HG03108 (cell line): ENCODE measurements around the gene MCTP1.
A peak's percentile ranks its signal among the peaks of the same experiment; 100 is the strongest.

Experiments used
- ATAC-seq: cut with Tn5 transposase; IDR thresholded peaks from one replicate; pipeline ENCODE4 v1.9.1; 2021; ENCODE audit warnings: moderate library complexity; ENCODE audit not compliant: unreplicated experiment

The MCTP1 gene

GRCh38 chr5:95130941-95131340, 154.0 kb downstream of the MCTP1 start:
- ATAC-seq = no peak

- no peak for ATAC-seq
Observed at GRCh38 chr5:95124731-95125130, 160.2 kb downstream of the MCTP1 start.

GRCh38 chr5:95124101-95124500, 160.8 kb downstream of the MCTP1 start:
- no peak for ATAC-seq

- ATAC-seq = no peak
Observed at GRCh38 chr5:95114902-95115301, 170.0 kb downstream of the MCTP1 start.

GRCh38 chr5:95114305-95114704, 170.6 kb downstream of the MCTP1 start:
- ATAC-seq = no peak

- ATAC-seq = no peak
Observed at GRCh38 chr5:95113489-95113888, 171.4 kb downstream of the MCTP1 start.

- no peak for ATAC-seq
Observed at GRCh38 chr5:95111141-95111540, 173.8 kb downstream of the MCTP1 start.

GRCh38 chr5:95110118-95110517, 174.8 kb downstream of the MCTP1 start:
- no peak for ATAC-seq

- ATAC-seq = no peak
Observed at GRCh38 chr5:95107138-95107537, 177.8 kb downstream of the MCTP1 start.

GRCh38 chr5:95105638-95106037, 179.3 kb downstream of the MCTP1 start:
- ATAC-seq = no peak

GRCh38 chr5:95102687-95103086, 182.2 kb downstream of the MCTP1 start:
- peak; percentile 95 for ATAC-seq

GRCh38 chr5:95102080-95102479, 182.8 kb downstream of the MCTP1 start:
- ATAC-seq = peak; percentile 30

- no peak for ATAC-seq
Observed at GRCh38 chr5:95100551-95100950, 184.3 kb downstream of the MCTP1 start.

GRCh38 chr5:95098012-95098411, 186.9 kb downstream of the MCTP1 start:
- ATAC-seq = no peak

GRCh38 chr5:95093211-95093610, 191.7 kb downstream of the MCTP1 start:
- ATAC-seq = no peak

- no peak for ATAC-seq
Observed at GRCh38 chr5:95090774-95091173, 194.1 kb downstream of the MCTP1 start.

- peak; percentile 71 for ATAC-seq
Observed at GRCh38 chr5:95087816-95088317, 197.0 kb downstream of the MCTP1 start.

GRCh38 chr5:95086927-95087815, 197.7 kb downstream of the MCTP1 start:
- ATAC-seq = peak; percentile 38

GRCh38 chr5:95084757-95085156, 200.1 kb downstream of the MCTP1 start:
- ATAC-seq = no peak

- no peak for ATAC-seq
Observed at GRCh38 chr5:95083606-95084005, 201.3 kb downstream of the MCTP1 start.

GRCh38 chr5:95081982-95082381, 202.9 kb downstream of the MCTP1 start:
- no peak for ATAC-seq

GRCh38 chr5:95081500-95081960, 203.4 kb downstream of the MCTP1 start:
- peak; percentile 92 for ATAC-seq
